Natural killer cell (primary cell): Measurements from ENCODE around the gene SIPA1L3. TPM values are rescaled to one million over a fixed set of nuclear protein-coding genes. Genes with fewer than 3 reads are reported as not detected.

Experiments used
- ATAC-seq, 3 donors: fragments of 150-1000 bp in 2 of 3; fragments of 200-7000 bp in 1 of 3; cut with Tn5 transposase; 1 replicate in 1 of 3; 2 replicates in 2 of 3; pipeline ENCODE4 v1.10.0; 2021; ENCODE audit warnings: mild to moderate bottlenecking in 2 of 3, moderate library complexity in 2 of 3
- DNase-seq, 2 donors: peaks; one replicate each; pipeline versions ENCODE4 v3.0.0 to v3.0.0-alpha.2; 2013 to 2021; ENCODE audit warnings: mixed read lengths in 1 of 2
- H3K27ac ChIP-seq: one replicate; pipeline ENCODE4 v1.5.1; 2013; ENCODE audit warnings: mild to moderate bottlenecking, low read length
- H3K27me3 ChIP-seq: one replicate; pipeline ENCODE4 v1.6.1; 2013; ENCODE audit warnings: low read length; ENCODE audit not compliant: control insufficient read depth, insufficient read depth
- H3K36me3 ChIP-seq: one replicate; pipeline ENCODE4 v1.6.1; 2013; ENCODE audit warnings: low read length; ENCODE audit not compliant: control insufficient read depth, insufficient read depth
- H3K4me1 ChIP-seq: one replicate; pipeline ENCODE4 v1.6.1; 2013; ENCODE audit warnings: low read length; ENCODE audit not compliant: control insufficient read depth, insufficient read depth
- H3K4me3 ChIP-seq: one replicate; pipeline ENCODE4 v1.5.1; 2013; ENCODE audit warnings: low read length
- H3K9me3 ChIP-seq: one replicate; pipeline ENCODE4 v1.6.1; 2013; ENCODE audit warnings: low read length; ENCODE audit not compliant: control insufficient read depth, insufficient read depth
- H3K27ac Mint-ChIP-seq, 2 donors: one replicate each; pipeline ENCODE4 v1.8.0; 2022; ENCODE audit warnings: mild to moderate bottlenecking in 2 of 2, mixed read lengths in 2 of 2, moderate library complexity in 1 of 2
- H3K27me3 Mint-ChIP-seq, 2 donors: one replicate each; pipeline ENCODE4 v1.8.0; 2022; ENCODE audit warnings: low read depth in 2 of 2, mixed read lengths in 2 of 2
- H3K36me3 Mint-ChIP-seq: one replicate; pipeline ENCODE4 v1.8.0; 2022; ENCODE audit warnings: mixed read lengths
- H3K4me1 Mint-ChIP-seq, 2 donors: one replicate each; pipeline ENCODE4 v1.8.0; 2022; ENCODE audit warnings: mixed read lengths in 2 of 2
- H3K4me3 Mint-ChIP-seq: one replicate; pipeline ENCODE4 v1.8.0; 2022; ENCODE audit warnings: mild to moderate bottlenecking, moderate library complexity, mixed read lengths
- H3K9me3 Mint-ChIP-seq, 2 donors: one replicate each; pipeline ENCODE4 v1.8.0; 2022; ENCODE audit warnings: mixed read lengths in 2 of 2
- WGBS: methylation state at CpG from one replicate; pipeline ENCODE4 v1.1.7; 2013; ENCODE audit warnings: missing lambda C conversion rate; ENCODE audit not compliant: insufficient coverage; 5-methylcytosine and 5-hydroxymethylcytosine counted together
- intact Hi-C: fragments of 100-400 bp; cut with micrococcal nuclease; formaldehyde crosslinking; loops from one replicate; pipeline ENCODE4 v1.14.2; 2022
- total RNA-seq, 4 donors: library from RNA; stranded (reverse); fragments of 120-200 nt in 1 of 4; gene quantifications; one replicate each; pipeline versions ENCODE4 v1.2.3 to v1.2.4, GENCODE V29; 2013 to 2022
- TF ChIP-seq, protein P1 (sequence below): fragments of 200-600 bp; IDR thresholded peaks from one replicate; pipeline ENCODE4 v1.8.0; 2022; ENCODE audit warnings: antibody characterized with exemption

SIPA1L3 gene
- total RNA-seq, 3 donors from 2014 or later (not counting 1 experiment from before 2014, with no cell fraction given): 34.4 to 35.8 (median 35.4) TPM

DNA sequence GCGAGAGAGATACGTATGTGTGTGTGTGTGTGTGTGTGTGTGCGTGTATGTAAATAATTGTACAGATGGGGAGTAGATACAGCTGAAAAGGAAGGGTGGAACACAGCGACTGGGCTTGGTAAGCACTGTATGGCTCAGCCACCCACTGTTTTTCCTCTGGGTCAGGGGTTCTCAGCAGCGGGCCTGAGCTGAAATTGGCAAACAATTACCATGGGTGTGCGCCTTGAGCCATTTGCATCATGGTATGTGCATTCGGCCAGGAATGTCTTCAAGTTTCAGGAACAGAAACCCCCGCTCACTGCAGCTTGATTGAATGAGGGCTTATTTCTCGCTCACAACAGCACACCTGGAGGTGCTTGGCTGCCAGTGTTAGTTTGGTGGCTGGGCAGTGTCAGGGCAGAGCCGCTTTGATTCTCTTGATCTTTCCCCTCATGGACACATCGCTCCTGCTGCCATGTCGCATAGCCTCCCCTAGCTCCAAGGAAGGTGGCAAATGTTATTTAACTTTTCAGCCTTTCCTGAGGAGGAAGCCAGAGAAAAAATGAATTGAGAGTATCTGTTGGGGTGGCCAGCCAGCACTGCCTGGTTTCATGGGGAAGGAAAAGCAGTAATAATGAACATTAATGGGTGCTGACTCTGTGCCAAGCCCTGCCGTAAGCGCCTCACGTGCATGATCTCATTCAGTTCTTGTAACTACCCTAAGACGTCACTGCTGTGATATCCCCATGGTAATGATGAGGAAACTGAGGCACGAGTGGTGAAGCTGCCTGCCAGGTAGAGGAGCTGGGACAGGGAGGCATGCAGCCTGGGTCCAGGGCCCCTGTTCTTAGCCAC, 126.9 kb downstream of the SIPA1L3 start:
- ATAC-seq: no peak
- Mint-ChIP-seq H3K4me1 (peaks cover 0 to 24% of the 10 kb centered on the region in 2 donors), H3K9me3 (peaks cover 2 to 4% of the 10 kb centered on the region in 2 donors), H3K27me3 (no peaks in the 10 kb centered on the region), H3K36me3 (peaks cover 7% of the 10 kb centered on the region), H3K27ac (no peak overlapping the region), H3K4me3 (no peak overlapping the region)
- DNase-seq: no peak
- peaks cover 21% of the 10 kb centered on the region for H3K4me1 ChIP-seq
- WGBS: 63% methylated on average over 17 of the region's 17 CpGs
- no peak overlapping the region for H3K4me3 ChIP-seq
- TF ChIP-seq, protein P1, sequence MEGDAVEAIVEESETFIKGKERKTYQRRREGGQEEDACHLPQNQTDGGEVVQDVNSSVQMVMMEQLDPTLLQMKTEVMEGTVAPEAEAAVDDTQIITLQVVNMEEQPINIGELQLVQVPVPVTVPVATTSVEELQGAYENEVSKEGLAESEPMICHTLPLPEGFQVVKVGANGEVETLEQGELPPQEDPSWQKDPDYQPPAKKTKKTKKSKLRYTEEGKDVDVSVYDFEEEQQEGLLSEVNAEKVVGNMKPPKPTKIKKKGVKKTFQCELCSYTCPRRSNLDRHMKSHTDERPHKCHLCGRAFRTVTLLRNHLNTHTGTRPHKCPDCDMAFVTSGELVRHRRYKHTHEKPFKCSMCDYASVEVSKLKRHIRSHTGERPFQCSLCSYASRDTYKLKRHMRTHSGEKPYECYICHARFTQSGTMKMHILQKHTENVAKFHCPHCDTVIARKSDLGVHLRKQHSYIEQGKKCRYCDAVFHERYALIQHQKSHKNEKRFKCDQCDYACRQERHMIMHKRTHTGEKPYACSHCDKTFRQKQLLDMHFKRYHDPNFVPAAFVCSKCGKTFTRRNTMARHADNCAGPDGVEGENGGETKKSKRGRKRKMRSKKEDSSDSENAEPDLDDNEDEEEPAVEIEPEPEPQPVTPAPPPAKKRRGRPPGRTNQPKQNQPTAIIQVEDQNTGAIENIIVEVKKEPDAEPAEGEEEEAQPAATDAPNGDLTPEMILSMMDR: no peak
- H3K36me3 ChIP-seq: no peaks in the 10 kb centered on the region
- H3K9me3 ChIP-seq: no peaks in the 10 kb centered on the region
- no peaks in the 10 kb centered on the region for H3K27me3 ChIP-seq
- intact Hi-C loops: no loop called here
- peak overlapping the region; percentile 68 for H3K27ac ChIP-seq

- TF ChIP-seq, protein P1: no peak
- H3K4me3 Mint-ChIP-seq: no peak overlapping the region
- H3K4me1 ChIP-seq: peaks cover 21% of the 10 kb centered on the region
- intact Hi-C loops: no loop called here
- H3K27me3 Mint-ChIP-seq: no peaks in the 10 kb centered on the region
- 69% methylated on average over 5 of the region's 5 CpGs for WGBS
- H3K27ac Mint-ChIP-seq: no peak overlapping the region
- no peaks in the 10 kb centered on the region for H3K9me3 ChIP-seq
- H3K4me3 ChIP-seq: no peak overlapping the region
- no peaks in the 10 kb centered on the region for H3K27me3 ChIP-seq
- H3K36me3 Mint-ChIP-seq: peaks cover 7% of the 10 kb centered on the region
- peak overlapping the region; percentile 68 for H3K27ac ChIP-seq
- peaks cover 0 to 24% of the 10 kb centered on the region in 2 donors for H3K4me1 Mint-ChIP-seq
- peaks cover 2 to 4% of the 10 kb centered on the region in 2 donors for H3K9me3 Mint-ChIP-seq
- no peaks in the 10 kb centered on the region for H3K36me3 ChIP-seq
- no peak for DNase-seq
- ATAC-seq: no peak
Observed at GRCh38 chr19:38034492-38034860, 127.5 kb downstream of the SIPA1L3 start.

GRCh38 chr19:38035515-38036495, 128.8 kb downstream of the SIPA1L3 start:
- intact Hi-C loops: no loop called here

More at GRCh38 chr19:38035515-38036495, 128.8 kb downstream of the SIPA1L3 start:
- Mint-ChIP-seq H3K9me3 (peaks cover 2 to 4% of the 10 kb centered on the region in 2 donors), H3K4me1 (peaks cover 0 to 24% of the 10 kb centered on the region in 2 donors), H3K27ac (peak overlapping the region in 1 of 2 donors; percentile 10), H3K27me3 (no peaks in the 10 kb centered on the region), H3K36me3 (peaks cover 7% of the 10 kb centered on the region), H3K4me3 (no peak overlapping the region)
- Histone ChIP-seq H3K9me3 (no peaks in the 10 kb centered on the region), H3K27ac (no peak overlapping the region), H3K4me1 (peaks cover 21% of the 10 kb centered on the region), H3K4me3 (no peak overlapping the region), H3K27me3 (no peaks in the 10 kb centered on the region), H3K36me3 (no peaks in the 10 kb centered on the region)
- TF ChIP-seq, protein P1: no peak
- 96% methylated on average over 17 of the region's 17 CpGs for WGBS
- DNase-seq (no peak), ATAC-seq (peak in 1 of 3 donors; percentile 15)
